NCI-H345 treated with DMSO at 0.1 percent for 48 hours (cell line): ENCODE measurements around the gene CREBRF.
"Not testable (repeated sequence)": the region's sequence is repeated elsewhere in the genome, so short reads cannot be mapped to it uniquely, and the experiment has no call there.

ENCODE experiments used
- DNase-seq: peaks from one replicate; lab custom pipeline; 2025; ENCODE audit not compliant: unreplicated experiment; lab: John Stamatoyannopoulos, UW

The CREBRF gene

GRCh38 chr5:173152547-173152946 is 96.4 kb downstream of the CREBRF start:
- no peak for DNase-seq

DNA sequence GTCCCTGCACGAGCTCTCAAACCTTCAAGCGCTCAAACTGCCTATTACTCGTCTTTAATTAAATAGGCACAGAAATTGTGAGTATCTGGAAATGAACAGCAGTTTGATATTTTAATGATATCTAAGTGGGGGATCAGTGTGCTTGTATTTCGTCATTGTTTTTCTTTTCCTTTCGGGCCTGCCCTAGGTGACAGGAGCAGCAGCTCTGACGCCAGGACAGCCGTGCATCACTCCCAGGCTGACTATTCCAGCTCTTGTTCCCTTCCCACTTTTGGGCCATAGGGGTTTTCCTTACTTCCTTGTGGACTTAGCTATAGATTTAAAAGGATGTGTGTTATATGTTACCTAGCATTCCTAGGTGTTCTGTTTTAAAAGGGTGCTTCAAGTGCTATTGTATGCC is 97.7 kb downstream of the CREBRF start:
- DNase-seq: no peak

GRCh38 chr5:173154619-173155018 is 98.5 kb downstream of the CREBRF start:
- DNase-seq: not testable (repeated sequence)

GRCh38 chr5:173155912-173156311 is 99.8 kb downstream of the CREBRF start:
- no peak for DNase-seq

DNA sequence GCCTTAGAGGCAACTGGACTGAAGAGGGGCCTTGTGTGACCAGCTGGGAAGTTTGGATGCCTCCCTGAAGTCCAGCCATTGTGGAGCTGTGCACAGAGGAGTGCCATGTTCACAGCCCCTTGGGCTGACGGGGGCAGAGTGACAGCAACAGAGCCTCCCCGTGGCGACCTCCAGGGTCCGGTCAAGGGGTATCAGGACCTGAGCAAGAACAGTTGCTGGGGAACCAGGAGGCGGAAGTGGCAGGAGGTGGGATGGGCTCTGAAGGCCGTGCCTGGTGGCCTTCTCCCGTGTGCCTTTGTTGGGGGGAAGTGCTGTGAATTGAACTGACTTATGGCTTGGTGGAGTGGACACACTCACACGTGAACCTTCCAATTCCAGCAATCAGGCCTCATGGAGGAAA is 102.2 kb downstream of the CREBRF start:
- DNase-seq: no peak

GRCh38 chr5:173159256-173159655 is 103.1 kb downstream of the CREBRF start:
- DNase-seq: no peak

DNA sequence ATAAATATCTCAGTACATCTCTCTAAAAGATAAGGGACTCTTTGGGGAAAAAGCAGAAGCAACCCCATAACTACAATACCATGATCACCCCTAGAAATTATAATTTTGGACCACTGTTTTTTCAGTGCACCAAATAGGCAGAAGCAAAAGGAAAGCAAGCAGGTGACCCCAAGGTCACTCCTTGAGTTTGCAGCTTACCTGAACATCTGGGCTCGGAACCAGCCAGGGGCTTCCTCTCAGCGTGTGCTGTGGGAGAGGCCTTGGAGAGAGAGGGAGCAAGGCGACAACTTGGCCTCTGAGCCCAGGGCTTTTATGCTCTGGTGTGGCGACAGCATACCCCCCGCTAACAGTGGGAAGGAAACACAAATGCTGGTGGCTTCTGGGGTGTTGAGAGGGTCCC is 105.0 kb downstream of the CREBRF start:
- no peak for DNase-seq

DNA sequence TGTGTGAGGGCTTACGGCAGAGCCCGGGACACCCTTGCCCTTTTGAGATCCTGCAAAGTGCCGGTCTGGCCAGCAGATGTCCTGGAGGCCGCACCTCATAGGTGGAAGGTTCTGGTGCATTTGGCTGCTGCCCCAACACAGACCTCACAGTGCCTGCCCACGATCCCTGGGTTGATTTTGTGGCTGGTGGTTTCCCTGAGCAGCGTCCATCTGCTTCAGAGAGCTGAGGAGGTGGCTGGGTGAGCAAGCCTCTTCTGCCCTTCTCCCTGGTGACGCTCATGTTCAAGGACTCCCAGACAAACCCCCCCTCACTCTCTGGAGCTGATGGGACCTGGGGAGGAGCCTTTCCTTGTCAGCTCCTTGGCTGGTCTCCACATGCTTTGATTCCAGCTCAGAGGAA is 107.1 kb downstream of the CREBRF start:
- no peak for DNase-seq

DNA sequence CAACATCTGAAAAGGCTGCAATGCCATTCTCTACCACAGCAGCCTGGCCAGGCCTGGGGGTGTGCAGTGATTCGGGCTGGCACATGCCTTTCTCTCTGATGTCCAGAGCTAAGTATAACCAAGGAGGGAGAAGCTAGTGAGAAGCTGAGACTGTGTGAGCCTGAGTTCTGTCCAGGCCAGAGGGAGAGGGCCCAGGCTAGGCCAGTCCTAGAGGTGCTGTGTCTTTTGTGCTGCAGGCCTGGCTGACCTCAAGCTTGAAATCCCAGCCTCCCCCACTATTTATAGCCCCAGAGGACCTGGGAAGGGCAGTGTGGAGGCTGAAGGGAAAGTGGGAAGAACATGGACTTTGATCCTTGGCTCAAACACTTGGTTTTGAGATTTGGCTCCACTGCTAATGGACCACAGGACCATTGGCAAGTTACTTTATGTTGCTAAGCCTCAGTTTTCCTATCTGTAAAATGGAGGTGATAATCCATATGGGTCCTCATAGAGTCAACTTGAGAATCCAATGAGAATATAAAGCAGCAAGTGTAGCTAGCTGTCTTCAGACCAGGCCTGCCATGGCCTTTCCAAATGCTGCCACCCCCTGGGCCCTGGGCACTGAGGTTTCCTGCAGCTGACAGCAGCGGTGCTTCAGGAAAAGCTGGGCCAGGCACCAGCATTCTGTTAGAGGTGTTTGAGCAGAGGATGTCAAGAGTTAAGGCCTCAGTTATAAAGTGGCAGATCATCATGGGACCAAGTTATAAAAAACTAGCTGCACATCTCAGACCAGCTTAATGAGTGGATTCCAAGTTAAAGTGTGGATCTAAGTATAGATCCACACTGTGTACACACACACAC is 109.2 kb downstream of the CREBRF start:
- DNase-seq: no peak

- no peak for DNase-seq
These were observed 116.0 kb downstream of the CREBRF start for GRCh38 chr5:173172166-173172565.

GRCh38 chr5:173175523-173175922 is 119.4 kb downstream of the CREBRF start:
- DNase-seq: no peak

- DNase-seq: peak; percentile 37
These were observed 122.3 kb downstream of the CREBRF start for GRCh38 chr5:173178369-173178910.

DNA sequence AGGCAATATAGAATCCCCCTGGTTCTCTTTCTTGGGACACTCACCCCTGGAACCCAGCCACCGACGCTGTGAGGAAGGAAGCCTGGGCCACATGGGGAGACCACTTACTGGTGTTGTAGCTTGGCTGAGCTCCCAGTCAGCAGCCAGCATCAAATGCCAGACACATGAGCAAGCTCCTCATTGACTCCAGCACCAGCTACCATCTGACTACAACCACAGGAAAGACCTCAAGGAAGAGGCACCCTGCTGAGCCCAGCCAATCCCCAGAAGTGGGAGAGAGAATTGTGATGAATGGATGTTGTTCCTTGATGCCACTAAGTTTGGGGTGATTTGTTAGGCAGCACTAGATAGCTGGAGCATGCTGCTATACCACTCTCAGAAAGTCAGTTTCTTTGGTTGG is 124.2 kb downstream of the CREBRF start:
- DNase-seq: no peak

DNA sequence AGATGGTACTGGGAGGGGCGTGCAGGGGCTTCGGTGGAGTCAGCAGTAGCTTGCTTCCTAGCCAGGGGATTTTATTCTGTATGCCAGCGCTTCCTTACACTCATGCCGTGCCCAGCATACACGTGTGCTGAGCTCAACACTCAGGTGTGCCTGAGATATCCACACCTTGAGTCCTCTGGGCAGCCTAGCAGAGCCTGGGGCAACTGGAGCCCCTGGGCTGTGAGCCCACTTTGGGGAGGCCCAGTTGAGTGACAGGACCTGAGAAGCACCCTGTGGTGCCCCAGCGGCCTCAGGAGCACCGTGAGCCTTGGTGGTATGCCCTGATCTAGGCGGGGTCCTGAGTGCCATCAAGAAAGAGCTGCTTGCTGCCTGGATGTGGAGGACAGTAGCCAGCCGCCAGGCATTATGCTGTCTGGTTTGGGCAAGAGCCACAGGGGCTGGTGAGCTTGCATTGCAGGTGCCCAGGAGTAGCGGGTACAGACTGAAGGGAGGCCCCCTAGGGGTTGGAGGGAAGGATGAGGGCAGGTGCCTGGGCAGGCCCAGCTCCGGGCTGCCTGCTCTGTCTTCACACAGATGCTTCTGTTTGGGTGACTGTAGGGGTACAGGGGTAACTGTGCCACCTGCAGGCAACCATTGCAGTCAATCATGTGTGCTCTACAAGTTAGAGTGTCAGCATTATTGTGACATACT is 131.0 kb downstream of the CREBRF start:
- no peak for DNase-seq

DNA sequence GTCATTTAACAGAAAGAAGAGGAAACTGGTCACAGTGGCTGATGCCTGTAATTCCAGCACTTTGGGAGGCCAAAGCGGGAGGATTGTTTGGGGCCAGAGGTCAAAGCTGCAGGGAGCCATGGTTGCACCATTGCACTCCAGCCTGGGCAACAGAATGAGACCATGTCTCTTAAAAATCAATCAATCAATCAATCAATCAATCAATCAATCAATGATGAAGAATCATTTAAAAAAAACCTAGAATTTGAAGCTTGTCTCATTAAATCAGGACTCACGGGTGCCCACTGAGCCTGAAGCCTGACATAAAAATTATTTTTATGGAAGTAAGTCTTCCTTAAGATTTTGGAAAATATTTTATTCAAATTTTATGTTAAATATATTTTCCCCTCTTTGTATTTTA is 132.1 kb downstream of the CREBRF start:
- no peak for DNase-seq
